Measurements from ENCODE around the gene VPS35L.
A peak's percentile ranks its signal among the peaks of the same experiment; 100 is the strongest.

Gene VPS35L

DNA sequence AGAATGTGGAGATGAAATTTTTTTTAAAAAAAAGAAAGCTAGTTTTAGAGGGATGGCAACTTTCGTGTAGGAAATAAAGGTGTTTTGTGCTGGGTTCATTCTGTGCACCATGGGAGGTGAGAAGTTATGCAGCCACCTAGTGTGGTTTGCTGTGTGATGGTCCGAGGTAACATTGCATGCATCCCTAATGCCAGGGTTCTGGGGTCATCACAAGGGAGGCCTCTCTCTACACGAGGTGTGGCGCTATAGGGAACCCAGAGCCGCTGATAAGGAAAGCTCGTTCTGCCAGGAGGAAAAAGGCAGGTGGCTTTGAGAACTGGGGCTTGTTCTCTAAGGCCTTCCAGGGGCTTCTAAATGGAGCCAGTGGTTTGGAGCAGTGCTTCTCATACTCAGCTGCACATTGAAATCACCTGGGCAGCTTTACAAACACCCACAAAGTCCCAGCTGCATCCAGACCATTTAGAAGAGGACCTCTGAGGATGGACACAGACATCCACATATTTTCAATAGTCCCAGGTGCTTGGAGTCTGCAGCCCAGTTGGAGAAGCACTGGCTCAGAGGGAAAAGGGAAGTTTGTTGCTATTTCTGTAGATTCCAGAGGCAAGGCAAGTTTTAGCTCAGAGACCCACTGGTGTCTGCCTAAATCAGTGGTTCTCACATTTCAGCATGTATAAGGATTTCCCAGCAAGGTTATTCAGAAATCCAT lies 43.5 kb downstream of the VPS35L start:
- no peak for DNase-seq

DNA sequence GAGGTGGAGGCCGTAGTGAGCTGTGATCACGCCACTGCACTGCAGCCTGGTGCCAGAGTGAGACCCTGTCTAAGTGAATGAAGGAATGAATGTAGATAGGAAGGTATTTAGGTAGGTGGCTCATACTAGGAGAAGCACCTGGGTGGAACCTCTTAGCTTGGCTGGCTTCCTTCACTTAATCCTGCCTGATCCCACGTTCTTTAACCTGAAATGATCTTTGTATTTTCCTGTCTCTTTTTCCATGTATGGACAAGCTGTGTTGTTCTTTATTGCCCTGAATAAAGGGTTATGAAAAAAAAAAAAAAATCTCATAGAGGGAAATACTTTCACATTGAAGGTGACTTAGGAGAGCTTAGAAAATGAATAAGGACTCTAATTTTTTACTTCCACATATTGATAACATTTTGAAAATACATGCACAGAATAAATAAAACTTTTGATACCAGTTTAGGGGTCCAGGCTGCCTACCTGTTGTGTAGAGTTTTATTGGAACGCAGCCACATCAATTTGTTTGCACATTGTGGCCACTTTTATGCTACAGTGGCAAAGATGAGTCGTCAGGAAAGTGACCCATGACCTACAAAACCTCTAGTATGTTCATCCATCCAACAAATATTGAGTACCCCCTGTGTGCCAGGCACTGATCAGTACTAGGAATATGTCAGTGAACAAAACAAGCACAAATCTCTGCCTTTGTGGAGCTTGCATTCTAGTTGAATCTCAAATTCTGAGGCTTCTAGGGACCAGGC lies 44.6 kb downstream of the VPS35L start:
- no peak for DNase-seq

DNA sequence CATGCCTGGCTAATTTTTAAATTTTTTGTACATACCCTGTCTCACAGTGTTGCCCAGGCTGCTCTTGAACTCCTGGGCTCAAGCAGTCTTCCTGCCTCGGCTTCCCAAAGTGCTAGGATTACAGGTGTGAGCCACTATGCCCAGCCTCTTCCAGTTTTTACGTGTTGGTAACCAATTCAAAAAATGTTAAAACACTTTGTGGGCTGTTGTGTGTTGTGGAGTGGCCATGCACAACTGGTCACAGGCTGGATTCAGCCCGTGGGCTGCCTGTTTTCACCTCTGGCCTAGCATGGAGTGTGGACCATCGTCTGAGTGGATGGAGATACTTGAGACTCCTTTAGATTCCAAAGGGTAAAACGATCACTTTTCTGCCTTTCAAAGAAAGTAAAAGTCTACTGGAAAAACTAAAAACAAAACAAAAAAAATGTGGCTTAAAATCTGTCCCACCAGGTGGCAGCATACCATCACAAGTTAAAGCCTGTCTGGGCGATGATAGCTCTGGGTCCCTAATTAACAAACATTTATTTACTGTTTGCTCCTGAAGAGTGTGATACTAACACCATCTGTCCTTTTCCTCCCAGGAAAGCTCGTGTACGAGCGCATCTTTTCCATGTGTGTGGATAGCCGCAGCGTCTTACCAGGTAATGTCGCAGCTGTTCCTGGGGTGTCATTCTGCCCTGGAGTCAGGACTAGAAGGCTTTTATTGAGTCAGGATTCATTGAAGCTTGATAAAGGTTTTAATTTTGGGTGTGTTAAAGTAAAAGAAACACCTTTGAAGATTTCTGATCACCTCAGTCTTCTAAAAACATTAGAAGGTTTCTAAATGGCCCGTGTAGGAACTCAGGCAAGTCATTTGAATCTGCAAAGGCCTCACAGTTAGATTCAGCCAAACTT lies 45.8 kb downstream of the VPS35L start:
- DNase-seq, result peak; percentile 60

DNA sequence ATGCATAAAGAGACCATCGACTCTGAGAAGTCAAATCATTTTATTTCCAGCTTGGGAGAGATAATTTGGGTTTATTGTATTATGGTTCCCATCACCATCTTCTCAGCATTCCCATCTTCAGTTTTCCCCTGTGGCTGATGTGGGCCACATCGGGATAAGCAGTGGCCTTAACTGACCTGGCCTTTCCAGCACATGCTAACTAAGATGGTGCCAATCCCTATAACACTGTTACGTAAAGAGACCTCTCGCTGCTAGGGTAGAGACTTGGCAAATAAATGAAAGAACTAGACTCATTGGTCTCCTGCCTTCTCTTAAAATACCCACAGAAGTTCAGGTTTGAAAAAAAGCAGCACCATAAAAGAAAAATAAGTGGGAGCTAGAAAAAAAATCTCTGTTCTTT lies 49.4 kb downstream of the VPS35L start:
- no peak for DNase-seq

DNA sequence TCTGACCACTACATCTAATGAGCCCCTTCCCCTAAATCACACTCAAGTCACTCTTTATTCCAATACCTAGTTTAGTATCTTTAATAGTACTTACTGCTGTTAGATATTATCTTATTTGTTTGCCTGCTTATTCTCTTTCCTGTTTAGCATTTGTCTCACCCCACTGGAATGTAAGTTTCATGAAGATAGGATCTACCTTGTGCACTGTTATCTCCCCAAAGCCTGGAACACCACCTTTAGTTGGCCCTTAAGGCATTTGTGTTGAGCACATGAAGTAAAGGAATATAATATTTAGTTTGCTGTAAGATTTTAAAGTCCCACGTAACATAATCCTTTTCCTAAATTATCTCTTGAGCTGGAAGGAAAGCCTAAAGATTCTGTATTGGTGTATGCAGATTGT lies 50.2 kb downstream of the VPS35L start:
- DNase-seq, result no peak

DNA sequence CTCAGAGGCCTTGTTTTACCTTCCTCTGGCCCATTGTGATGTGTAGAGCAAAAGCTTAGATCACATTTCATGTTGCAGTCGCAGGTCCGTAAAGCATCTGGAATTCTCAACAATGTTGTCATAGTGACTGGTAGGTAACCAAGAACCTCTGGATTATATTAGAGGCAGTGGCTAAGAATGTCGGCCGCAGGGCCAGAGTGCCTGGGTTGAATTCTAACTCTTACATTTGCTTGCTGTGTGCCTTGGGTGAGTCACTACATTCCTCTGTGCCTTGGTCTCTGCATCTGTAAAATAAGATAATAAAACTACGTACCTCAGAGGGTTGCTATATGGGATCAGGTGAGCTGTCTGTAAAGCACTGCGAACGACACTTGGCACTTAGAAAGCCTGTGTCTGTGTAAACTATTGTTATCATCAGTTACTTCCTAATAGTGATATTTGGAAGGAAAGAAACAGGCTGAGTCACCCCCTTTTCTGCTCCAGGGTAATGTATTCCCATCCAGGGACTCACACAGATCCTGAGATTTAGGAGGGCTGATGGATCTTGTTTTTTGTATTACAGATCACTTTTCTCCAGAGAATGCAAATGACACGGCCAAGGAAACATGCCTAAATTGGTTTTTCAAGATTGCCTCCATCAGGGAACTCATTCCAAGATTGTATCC lies 52.2 kb downstream of the VPS35L start:
- no peak for DNase-seq

DNA sequence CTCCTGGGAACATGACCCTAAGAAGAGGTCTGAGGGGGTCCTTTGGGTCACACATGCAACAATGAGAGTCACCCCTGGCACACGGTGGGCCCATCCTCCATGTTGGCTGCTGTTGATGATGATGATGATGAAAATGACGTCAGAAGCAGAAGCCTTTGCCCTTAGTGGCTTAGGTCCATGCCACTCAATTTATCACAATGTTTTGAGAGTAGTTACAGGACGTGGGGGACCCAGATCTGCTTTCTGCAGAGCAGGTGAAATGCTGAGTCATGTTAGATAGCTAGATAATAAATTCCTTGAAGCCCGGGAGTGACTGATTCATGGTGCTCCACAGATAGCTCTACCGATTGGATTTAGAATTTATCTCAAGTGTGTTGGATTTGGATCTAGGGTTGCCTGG lies 53.9 kb downstream of the VPS35L start:
- DNase-seq, result no peak

DNA sequence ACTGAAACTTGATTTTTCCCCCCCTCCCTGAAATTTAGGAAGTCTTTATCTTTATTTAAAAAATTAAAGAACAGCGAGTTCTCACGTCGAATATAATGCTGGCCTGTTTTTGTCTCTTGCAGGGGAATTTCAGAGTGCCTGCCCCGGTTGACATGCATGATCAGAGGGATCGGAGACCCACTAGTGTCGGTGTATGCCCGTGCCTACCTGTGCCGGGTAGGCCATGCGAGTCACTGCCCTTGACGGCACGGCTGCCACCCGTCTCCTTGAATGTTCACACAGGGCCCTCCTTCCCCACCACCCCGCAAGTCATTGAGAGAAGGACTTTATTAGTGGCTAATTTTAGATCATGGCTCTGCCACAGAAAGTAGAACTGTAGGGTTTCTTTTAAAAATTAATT lies 54.7 kb downstream of the VPS35L start:
- no peak for DNase-seq

DNA sequence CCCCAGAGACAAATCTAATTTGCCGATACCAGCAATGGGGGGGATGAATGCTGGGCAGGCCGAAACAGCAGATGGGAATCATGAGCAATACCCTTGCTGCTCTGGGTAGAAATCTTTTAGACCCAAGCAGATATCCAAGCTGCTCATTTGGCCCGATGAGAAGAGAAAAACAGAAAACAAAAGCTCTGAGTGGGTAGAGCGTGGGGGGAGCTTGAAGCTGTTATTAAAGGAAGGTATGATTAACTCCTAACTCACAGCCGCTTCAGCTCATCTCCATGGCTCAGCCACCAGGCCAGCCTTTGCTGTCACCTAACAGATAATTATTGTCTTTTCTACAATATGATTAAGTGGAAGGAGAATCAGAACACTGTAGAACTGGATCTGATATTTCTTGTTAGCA lies 58.3 kb downstream of the VPS35L start:
- no peak for DNase-seq

DNA sequence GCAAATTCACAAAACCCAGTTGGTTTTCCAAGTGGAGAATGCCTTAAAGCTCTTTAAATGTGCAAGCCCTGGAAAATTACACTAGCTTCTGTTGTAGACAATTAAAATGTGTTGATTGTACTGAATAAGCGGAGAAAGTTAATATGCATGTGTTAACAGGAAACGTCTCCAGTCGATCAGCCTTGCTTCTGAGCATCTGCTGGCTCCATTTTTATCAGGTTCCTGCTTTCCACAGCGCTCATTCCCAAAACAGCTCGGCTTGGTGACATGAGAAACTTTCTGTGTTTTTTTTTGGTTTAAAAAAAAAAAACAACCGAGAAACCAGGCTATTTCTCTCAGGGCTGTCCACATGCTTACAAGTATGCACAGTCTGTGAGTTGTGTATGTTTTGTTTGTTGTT lies 60.7 kb downstream of the VPS35L start:
- no peak for DNase-seq

DNA sequence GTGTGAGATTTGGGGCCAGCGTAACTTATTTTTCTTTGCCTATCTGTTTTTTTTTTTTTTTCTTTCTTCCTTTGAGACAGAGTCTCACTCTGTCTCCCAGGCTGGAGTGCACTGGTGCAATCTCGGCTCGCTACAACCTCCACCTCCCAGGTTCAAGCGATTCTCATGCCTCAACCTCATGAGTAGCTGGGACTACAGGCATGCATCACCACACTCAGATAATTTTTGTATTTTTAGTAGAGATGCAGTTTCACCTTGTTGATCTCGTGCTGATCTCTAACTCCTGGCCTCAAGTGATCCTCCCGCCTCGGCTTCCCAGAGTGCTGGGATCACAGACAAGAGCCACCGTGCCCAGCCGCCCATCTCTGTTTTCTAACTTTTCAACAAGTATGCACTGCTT lies 63.4 kb downstream of the VPS35L start:
- no peak for DNase-seq

DNA sequence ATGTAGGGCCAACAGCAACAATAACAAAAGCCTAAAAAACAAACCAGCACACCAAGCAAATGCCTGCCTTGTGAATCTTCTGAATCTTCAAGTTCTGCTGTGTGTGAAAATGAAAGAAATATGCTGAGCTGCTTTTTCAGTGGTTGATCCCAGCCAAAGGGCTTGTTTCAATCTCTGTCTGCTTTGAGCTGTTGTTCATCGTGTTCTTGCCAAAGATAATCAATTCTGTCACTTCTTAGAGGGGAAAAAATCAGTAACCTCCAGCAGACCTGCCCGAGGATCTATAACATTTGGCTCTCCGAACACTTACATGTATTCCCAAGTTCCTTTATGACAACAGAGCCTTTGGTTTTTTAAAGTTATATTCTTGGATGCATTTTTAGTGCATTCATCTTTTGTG lies 65.9 kb downstream of the VPS35L start:
- DNase-seq, result no peak

DNA sequence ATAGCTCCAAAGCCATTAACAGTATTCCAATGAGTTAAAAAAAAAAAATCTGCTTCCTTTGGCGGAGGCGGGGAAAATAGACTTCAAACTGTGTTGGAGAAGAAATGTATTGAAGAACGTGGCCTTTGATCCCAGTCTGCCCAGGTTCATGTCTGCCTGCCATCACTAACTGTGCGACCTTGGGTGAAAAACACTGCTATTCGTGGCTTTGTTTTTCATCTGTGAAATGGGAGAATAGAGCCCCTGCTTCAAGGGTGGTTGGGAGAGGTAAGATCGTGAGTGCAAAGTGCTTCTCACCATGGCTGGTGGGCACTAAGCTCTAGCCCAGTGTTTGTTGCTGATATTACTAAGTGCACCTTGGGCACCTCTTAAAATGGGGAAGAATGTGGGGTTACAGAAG lies 69.5 kb downstream of the VPS35L start:
- DNase-seq, result no peak

DNA sequence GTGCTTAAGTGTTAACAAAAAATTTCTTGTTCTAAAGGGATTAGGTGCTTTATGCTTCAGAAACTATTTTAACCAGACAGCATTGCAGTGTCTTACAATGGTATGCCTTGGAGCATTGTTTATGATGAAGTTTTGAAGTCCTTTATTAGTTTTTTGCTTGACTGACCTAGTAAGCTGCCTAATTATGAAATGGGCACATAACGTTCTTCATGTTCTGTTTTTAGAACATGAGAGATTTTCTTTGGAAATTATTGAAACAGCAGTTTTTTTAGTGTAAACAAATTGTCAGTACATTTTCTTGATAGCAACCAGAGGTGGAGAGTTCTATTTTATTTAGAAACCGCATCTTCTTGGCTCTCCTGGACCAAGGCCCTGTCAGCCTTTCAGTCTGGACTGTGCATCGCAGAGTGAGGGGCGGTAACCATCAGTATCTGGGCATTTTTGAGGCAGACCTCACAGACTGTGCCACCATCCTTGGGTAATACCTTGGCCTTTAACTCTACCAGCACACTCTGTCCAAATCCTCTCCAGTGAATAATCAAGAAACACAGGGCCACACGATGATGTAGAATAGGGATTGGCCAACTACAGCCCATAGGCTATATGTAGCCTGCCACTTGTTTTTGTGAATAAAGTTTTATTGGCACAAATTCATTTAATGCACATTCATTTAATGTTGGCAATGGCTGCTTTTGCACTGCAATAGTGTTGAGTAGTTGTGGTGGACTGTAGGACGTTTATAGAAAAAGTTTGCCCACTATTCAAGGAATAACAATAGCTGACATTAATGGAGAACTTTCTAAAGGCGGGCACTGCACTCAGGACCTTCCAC lies 81.1 kb downstream of the VPS35L start:
- no peak for DNase-seq

DNA sequence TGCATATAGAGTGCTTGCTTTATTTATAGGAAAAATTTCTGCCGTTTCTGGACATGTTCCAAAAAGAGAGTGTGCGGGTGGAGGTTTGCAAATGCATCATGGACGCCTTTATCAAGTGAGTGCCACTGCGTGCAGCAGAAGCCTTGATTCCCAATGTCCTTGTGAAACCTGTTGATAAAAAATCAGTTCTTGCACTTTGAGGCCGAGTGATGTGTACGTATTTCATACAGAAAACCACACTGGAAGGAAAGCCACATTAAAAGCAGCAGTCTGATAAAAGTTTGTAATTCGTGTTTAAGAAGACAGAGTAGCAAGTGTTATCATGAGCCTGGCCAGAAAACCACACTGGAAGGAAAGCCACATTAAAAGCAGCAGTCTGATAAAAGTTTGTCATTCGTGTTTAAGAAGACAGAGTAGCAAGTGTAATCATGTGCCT lies 84.5 kb downstream of the VPS35L start:
- DNase-seq, result peak; percentile 97

DNA sequence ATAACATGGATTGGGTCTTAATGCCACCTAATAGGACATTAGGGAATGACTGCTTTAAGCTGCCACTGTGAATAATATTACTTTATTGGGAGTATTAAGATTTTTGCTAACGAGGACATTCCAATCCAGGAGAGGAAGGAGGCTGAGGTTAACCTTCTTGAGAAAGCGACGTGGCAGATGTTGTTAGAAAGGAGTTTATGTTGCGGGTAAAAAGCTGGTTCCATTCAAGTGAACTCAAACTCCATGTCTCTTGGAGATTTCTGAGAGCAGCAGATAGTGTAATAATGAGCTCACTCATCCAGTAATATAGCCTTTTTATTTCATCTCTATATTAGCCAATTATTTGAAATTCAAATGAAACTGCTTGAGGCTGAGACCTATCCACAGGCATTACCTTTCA lies 87.0 kb downstream of the VPS35L start:
- DNase-seq, result no peak

DNA sequence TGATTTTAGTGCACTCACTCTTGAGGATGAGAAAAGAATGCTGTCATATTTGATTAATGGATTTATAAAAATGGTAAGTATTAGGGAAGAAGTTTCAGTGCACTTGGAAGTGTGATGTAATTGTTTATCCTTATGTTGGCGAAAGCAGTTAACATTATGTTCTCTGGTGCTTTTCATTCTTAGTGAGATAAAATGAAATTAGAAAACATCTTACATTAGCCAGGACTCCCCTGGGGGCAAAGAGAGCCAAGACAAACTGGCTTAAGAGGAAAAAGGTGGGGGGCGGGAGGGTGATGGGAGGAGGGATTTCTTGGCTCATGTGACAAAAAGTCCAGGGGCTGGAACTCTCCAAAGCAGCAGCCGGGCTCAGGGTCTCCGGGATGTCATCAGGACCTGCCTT lies 89.4 kb downstream of the VPS35L start:
- DNase-seq, result no peak

DNA sequence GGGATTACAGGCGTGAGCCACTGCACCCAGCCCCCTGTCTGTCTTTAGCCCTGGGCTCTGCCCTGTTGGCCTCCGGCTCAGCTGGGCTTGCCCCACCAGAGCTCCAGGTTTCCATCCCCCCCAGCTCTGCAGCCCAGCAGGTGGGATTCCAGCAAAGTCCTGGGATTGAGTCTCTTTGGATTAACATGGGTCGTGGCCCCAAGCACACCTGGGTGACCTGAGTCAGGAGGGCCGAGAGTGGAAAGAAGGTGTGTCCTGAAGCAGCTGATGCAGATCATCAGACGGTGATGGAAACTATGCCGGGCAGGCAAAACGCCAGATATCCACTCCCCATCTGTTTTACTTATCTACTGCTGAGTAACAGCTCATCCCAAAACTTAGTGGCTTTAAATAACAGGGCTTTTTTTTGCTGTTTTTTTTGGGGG lies 90.1 kb downstream of the VPS35L start:
- no peak for DNase-seq

DNA sequence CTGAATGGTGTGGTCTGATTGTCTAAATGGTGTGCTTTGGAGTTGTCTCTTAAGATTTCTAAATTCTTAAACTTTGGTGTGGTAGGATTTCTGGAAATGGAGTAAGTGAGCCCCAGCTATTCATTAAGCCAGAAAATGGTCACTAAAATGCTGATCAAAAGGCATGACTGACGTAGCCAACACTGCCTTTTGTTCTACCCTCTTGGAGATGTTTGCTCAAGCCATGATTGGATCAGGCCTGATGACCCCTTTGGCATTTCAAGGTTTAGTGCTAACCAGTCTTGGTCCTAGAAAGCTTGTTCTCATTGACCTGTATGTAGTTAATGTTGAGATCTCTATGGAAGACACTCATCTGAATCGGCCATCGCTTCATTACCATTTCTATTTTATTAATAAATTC lies 94.5 kb downstream of the VPS35L start:
- DNase-seq, result no peak

DNA sequence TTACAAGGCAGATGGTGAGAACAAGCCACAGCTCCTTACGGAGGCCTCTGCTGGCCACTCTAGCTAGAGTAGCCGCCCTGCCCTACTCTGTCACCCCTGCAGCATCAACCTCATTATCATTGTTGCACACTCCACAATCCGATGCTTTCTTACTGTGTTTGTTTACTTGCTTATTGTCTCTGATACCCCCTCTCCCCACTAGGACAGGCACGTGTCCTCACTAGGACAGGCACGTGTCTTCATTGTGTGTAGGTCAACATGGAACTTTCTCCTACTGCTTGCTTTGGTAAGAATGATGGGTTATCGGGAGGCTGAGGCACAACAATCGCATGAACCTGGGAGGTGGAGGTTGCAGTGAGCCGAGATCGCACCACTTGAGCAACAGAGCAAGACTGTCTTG lies 98.6 kb downstream of the VPS35L start:
- no peak for DNase-seq

DNA sequence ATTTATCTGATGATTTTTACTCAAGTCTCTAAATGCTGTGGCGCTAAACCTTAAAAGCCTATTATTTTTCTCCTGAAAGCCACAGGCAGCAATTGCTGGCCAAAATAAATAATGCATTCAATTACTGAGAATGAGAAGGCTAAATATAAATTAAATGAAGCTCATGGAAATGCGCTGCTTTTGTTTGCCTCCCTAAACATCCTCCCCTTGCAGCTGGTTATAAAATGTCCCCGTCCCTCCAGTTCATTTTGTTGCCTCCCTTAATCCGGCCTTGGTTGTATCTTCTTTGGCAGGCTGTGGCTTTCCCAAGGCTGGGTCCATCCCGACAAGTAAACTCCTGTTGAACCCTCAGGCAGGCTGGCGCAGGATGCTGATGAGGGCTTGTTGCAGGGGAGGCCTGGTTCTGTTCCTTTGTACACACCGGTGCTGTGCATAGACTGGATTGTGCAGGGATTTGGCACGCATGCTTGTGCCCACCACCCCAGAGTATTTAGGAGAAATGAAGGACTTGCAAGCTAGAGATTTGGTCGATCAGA lies 99.8 kb downstream of the VPS35L start:
- DNase-seq, result no peak

DNA sequence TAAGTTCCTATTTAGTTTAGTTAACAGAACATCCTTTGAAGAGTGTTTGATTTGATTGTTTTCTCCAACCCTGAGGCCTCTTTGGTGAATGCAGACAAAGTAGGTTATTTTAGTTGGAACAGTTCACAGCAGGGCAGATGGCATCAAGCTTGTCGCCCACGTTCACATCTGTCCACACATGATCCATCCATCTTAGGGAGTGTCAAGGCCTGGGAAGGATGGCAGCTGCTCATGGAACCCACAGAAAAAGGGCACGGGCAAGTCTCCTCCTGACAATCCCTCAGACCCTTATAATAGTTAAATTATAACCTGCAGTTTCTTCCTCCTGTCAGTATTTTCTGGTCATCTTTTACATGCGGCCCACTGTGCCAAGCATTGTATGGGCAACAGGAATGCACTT lies 102.3 kb downstream of the VPS35L start:
- no peak for DNase-seq

Measured in OCI-M1 (cell line).